ENCODE measurements around the gene CRISPLD2.

GRCh38 chr16:84819644-84820304 lies at the start of gene CRISPLD2:
- TF ChIP-seq CTCF (conservative IDR thresholded peaks at IDR 0.05; ENCODE audit: low read length), result no peak
- TF ChIP-seq EZH2phosphoT487 (IDR thresholded peaks at IDR 0.05; ENCODE audit: borderline replicate concordance), result no peak

Data from Loucy (cell line).